ENCODE data around the gene TAP2.

Gene TAP2

DNA sequence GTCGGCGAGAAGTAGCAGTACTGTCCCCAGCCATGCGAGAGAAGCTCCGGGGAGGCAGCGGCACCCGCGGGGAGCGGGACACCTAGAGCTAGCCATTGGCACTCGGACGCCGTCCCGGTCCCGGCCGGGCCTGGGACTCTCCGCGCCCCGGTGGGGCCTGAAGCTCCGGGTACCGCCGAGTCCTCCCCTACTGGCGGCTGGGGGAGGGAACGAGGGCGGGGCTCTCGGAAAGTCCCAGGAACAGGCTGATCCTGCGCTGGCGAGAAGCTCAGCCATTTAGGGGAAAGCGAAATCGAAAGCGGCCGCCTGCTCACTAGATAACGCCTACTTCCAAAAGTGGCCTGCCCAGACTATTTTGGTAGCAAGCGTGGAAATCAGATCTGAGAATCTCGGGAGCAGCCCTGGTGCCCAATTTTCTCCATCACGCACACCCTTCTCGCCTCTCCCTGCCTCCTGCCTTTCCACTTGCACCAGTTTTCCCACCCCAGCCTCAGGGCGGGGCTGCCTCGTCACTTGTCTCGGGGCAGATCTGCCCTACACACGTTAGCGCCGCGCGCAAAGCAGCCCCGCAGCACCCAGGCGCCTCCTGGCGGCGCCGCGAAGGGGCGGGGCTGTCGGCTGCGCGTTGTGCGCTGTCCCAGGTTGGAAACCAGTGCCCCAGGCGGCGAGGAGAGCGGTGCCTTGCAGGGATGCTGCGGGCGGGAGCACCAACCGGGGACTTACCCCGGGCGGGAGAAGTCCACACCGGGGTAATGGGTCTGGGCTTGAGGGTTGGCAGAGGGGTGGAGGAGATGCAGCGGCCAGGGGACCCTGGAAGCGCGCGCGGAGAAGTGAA lies 15.2 kb upstream of the TAP2 start, which contains the start of the genes PSMB9 and TAP1:
PSMB9 (plus strand) TSS at position 652 of the 835 bp plus-strand sequence; CDS start at position 690, 38 bp downstream.
TAP1 (minus strand) TSS at position 164 of the 835 bp plus-strand sequence; CDS start at position 96, 68 bp downstream.
- peak; percentile 73 for DNase-seq

- no peak for DNase-seq
These were observed 14.5 kb upstream of the TAP2 start for GRCh38 chr6:32852844-32853540.

DNA sequence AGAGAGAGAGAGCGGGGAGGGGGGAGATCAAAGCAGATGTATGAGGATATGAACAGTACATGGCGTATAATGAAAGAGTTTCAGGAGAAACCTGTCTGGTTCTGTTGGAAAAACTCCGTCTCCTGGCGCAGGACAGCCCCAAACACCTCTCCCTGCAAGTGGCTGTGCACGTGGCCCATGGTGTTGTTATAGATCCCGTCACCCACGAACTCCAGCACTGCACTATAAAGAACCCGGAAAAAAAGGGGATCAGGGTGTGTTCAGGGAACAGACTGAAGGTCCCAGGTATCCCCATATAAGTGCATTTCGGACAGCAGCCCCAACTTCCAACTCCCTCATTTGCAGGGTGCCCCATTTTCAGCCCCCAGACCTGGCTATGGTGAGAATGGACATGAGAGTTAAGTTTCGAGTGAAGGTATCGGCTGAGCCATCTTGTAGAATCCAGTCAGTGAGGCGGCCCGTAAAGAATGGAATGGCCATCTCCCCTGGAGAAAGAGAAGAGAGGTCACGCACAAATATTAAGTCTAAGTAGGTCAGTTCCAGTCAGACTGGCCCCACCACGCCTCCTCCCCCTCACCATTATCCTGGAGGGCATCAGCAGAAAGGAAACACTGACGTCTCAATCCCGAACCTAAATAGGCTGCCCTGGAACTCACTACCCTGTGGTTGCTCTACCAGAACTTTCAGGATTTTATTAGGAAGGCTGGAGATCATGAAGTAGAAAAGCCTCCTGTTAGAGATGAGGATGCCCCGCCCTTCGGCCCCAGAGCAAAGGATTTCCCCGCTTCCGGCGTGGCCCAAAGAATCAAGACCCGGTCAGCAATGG lies 13.7 kb upstream of the TAP2 start:
- DNase-seq, result no peak

- DNase-seq, result no peak
These were observed 12.5 kb upstream of the TAP2 start for GRCh38 chr6:32851025-32851424.

DNA sequence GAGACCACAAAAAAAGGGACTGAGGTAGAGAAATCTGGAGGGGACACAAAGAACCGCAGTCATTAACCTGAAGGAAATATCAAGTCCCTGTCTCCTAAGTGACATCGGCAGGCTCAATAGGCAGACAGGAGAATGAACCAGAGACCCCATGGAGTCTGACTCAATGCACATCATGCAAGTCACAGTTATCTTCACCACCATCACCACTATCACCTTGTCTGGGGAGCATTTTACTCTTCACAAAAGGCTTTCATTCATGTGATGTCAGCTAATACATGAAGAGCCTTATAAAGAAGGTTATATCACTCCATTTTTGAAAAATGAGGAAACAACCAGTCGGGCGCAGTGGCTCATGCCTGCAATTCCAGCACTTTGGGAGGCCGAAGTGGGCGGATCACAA lies 10.6 kb upstream of the TAP2 start:
- no peak for DNase-seq

GRCh38 chr6:32847795-32848194 lies 9.3 kb upstream of the TAP2 start:
- no peak for DNase-seq

DNA sequence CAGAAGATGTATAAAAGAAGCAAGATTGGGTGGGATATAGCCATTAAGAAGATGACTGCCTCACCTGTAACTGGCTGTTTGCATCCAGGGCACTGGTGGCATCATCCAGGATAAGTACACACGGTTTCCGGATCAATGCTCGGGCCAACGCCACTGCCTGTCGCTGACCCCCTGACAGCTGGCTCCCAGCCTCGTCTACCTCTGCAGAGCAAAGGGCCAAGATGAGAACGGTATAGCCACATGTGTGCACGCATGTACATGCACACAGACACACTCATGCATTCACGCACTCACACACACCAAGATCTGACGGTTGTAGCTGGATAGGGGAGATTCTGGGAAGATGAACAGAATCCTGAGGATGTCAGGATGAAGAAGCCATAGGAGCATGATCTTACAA lies 8.5 kb upstream of the TAP2 start:
- no peak for DNase-seq

GRCh38 chr6:32845384-32845884 lies 6.9 kb upstream of the TAP2 start:
- peak; percentile 51 for DNase-seq

- DNase-seq, result no peak
These were observed 6.4 kb upstream of the TAP2 start for GRCh38 chr6:32844839-32845383.

- peak; percentile 91 for DNase-seq
These were observed 5.7 kb upstream of the TAP2 start, which contains the start of gene PSMB8 for GRCh38 chr6:32843979-32844838. TSS of gene PSMB8 (minus strand) at chr6:32844047. CDS start at chr6:32843996, 51 bp downstream.

GRCh38 chr6:32843331-32843978 lies 4.9 kb upstream of the TAP2 start:
- no peak for DNase-seq

DNA sequence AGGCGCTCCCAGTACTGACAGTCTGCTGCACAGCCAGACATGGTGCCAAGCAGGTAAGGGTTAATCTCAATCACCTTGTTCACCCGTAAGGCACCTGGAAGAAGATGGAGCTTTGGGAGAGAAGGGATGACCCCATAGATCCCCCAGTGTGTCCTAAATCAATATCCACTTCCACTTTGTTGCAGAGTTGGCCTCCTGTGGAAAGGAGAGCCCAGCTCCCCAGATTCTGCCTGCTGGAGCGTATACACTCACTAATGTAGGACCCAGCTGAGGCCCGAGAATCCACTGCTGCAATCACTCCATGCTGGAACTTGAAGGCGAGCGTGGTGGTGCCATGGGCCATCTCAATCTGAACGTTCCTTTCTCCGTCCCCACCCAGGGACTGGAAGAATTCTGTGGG lies 4.2 kb upstream of the TAP2 start:
- no peak for DNase-seq

DNA sequence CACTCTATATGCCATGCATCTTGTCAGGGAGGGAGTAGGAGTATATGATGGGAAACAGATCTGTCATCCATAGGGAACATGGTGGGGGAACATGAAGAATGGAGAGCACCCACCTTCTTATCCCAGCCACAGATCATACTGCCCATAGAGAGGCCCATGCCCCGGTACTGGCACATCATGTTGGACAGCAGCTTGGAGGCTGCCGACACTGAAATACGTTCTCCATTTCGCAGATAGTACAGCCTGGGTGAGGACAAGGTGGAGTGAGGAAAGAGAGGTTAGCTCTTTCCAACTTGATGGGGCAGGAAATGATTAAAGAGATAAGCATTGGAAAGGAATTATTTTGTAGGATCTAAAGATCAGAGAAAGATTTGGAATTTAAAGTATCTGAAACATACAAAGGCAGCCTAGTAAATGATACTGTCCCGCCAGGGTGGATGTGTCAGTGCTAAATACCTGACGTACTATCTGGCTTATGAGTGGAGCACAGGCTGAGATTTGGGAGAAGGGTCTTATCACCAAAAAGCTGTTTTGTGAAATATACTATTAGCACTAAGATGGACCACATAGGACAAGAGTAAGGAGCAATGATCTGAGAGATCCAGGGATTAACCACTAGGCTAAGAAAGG lies 3.6 kb upstream of the TAP2 start:
- DNase-seq, result no peak

DNA sequence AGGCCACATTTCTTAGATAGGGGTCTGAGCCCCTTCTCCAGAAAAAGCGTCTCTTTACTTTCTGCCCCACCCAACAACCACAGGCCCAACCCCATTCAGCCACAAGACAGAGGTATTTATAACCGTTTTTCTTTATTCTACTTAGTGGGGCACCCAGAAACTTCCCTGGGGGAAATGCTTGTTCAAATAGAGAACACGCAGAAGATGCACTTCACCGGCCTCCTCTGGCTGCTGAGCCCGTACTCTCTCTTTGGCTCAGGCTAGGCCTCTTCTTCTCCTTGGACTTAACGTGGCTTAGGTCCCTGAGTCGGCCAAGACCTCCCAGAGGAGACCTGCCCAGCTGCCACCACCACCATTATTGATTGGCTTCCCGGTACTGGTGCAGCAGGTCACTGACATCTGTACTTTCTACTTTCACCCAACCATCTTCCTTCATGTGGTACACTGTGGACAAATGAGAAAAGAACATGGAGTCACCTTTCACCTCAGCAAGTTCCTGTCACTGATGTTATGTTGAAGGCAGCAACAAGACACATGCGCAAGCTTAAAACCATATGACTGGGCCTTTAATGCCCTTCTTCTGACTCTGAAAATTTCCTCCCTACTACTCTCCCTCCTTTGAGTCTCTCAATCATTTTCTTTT lies 2.2 kb upstream of the TAP2 start:
- DNase-seq, result no peak

DNA sequence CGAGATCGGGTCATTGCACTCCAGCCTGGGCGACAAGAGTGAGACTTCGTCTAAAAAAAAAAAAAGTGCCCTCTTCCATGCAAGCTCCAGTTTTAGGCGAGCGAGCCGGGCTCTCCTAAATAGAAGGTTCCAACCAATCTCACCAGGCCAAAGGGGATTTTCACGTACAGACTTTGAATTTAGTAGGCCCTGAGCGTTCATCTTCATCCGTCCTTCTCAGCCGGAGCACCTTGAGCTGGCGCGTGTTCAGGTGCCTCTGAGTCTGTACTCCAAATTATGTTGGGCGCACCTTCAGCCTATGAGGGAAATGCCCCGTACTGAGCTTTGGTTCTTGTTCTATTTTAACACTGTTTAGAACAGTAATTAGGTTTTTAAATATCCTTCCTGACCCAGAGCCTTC lies 817 bp upstream of the TAP2 start:
- no peak for DNase-seq

DNA sequence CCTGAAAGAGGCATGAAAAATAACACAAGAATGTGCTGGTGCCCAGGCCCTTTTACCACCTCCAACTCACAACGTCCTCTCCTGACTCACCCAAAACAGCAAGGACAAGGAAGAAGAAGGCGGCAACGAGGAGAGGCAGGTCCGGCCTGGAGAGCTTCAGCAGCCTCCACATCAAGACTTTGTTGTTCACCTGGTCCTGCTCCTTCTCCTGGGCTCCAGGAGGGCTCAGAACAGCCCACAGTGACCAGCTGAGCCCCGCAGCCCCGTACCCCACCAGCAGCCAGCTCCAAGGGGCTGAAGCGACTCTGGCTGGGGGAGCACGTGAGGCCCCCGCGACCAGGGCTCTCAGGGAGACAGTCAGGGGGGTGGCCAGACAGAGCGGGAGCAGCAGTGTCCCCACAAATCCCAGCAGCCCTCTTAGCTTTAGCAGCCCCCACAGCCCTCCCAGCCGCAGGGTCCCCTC lies 857 bp downstream of the TAP2 start:
- DNase-seq, result no peak

GRCh38 chr6:32836873-32837272 lies 1.7 kb downstream of the TAP2 start:
- DNase-seq, result no peak

GRCh38 chr6:32835167-32835893 lies 3.2 kb downstream of the TAP2 start:
- no peak for DNase-seq

- no peak for DNase-seq
These were observed 4.9 kb downstream of the TAP2 start for GRCh38 chr6:32833664-32834063.
